Measurements from ENCODE around the gene FAR1.

Gene FAR1

DNA sequence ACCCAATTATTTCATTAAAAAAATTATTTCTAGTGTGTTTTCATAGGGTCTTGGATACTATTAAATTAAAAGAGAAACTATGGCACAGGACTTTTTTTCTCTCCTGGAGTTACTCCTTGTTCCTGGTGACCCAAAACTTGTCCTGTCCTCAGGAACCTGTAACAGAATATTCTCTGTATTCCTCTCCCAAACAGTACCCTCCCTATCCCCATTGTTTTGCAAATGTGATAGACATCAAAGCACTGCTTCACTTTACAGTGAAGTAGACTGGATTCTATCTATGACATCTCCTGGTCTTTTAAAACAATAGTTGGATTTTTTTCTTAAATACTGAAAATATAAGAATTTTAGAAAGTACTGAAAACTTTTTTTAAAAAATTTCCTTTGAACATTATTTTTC lies 37.2 kb downstream of the FAR1 start:
- Histone ChIP-seq H3K79me2 (ENCODE audit: insufficient read depth, low read length) (no peaks in the 10 kb centered on the region), H3K9me2 (replicated peaks; ENCODE audit: insufficient read depth, low read length) (no peaks in the 10 kb centered on the region), H3F3A (ENCODE audit: insufficient read depth) (peaks cover 4% of the 10 kb centered on the region; the same call in 1 of the 2 replicates), H4K20me1 (ENCODE audit: low read depth, low read length) (peaks cover 15% of the 10 kb centered on the region), H3K9me3 (ENCODE audit: insufficient read depth, low read length) (no peaks in the 10 kb centered on the region), H3K4me2 (ENCODE audit: low read depth, low read length, poor library complexity, severe bottlenecking) (no peak overlapping the region), H3K4me3 (ENCODE audit: insufficient read depth, low read length, poor library complexity, severe bottlenecking) (no peak overlapping the region), H3K36me3 (ENCODE audit: low read length) (peaks cover 65% of the 10 kb centered on the region), H3K9ac (ENCODE audit: low read length) (no peak overlapping the region), H3K27ac (ENCODE audit: low read depth, low read length) (no peak overlapping the region), H2AFZ (ENCODE audit: low read depth, low read length, severe bottlenecking) (no peak overlapping the region), H3K27me3 (ENCODE audit: low read length) (no peaks in the 10 kb centered on the region)
- TF ChIP-seq EZH2phosphoT487 (conservative IDR thresholded peaks at IDR 0.05; ENCODE audit: low read length), result no peak
- TF ChIP-seq, protein P1, sequence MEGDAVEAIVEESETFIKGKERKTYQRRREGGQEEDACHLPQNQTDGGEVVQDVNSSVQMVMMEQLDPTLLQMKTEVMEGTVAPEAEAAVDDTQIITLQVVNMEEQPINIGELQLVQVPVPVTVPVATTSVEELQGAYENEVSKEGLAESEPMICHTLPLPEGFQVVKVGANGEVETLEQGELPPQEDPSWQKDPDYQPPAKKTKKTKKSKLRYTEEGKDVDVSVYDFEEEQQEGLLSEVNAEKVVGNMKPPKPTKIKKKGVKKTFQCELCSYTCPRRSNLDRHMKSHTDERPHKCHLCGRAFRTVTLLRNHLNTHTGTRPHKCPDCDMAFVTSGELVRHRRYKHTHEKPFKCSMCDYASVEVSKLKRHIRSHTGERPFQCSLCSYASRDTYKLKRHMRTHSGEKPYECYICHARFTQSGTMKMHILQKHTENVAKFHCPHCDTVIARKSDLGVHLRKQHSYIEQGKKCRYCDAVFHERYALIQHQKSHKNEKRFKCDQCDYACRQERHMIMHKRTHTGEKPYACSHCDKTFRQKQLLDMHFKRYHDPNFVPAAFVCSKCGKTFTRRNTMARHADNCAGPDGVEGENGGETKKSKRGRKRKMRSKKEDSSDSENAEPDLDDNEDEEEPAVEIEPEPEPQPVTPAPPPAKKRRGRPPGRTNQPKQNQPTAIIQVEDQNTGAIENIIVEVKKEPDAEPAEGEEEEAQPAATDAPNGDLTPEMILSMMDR (IDR thresholded peaks at IDR 0.05; ENCODE audit: insufficient read depth, low read length, poor library complexity, severe bottlenecking), result no peak

DNA sequence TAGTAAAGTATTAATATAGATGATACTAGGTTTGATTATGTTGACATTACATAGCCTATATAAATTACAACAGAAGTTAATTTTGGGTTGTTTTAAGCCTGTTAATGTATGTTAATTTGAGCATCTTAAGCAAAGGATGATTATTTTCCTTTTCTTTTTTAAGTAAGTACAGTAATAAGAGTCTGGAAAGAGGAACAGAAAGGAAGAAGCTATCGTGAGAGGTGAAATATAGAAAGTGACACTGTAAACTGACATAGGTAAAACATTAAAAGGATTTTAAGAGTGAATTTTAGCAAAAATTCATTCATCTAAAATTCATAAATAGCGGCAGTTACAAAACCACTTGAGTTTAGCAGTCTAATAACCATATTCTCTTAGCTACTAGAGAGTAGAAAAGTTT lies 45.5 kb downstream of the FAR1 start:
- no peaks in the 10 kb centered on the region for H3F3A ChIP-seq (ENCODE audit: insufficient read depth)
- no peaks in the 10 kb centered on the region for H3K27me3 ChIP-seq (ENCODE audit: low read length)
- no peak overlapping the region for H3K4me3 ChIP-seq (ENCODE audit: insufficient read depth, low read length, poor library complexity, severe bottlenecking)
- peaks cover 61% of the 10 kb centered on the region for H3K36me3 ChIP-seq (ENCODE audit: low read length)
- no peak overlapping the region for H3K4me2 ChIP-seq (ENCODE audit: low read depth, low read length, poor library complexity, severe bottlenecking)
- H3K9me3 ChIP-seq (ENCODE audit: insufficient read depth, low read length), result no peaks in the 10 kb centered on the region
- no peaks in the 10 kb centered on the region for H3K9me2 ChIP-seq (replicated peaks; ENCODE audit: insufficient read depth, low read length)
- no peak overlapping the region for H3K27ac ChIP-seq (ENCODE audit: low read depth, low read length)
- no peak overlapping the region for H3K9ac ChIP-seq (ENCODE audit: low read length)
- H3K79me2 ChIP-seq (ENCODE audit: insufficient read depth, low read length), result no peaks in the 10 kb centered on the region
- no peaks in the 10 kb centered on the region for H4K20me1 ChIP-seq (ENCODE audit: low read depth, low read length)
- no peak overlapping the region for H2AFZ ChIP-seq (ENCODE audit: low read depth, low read length, severe bottlenecking)
- TF ChIP-seq, protein P1 (IDR thresholded peaks at IDR 0.05; ENCODE audit: insufficient read depth, low read length, poor library complexity, severe bottlenecking), result no peak
- TF ChIP-seq EZH2phosphoT487 (conservative IDR thresholded peaks at IDR 0.05; ENCODE audit: low read length), result no peak

DNA sequence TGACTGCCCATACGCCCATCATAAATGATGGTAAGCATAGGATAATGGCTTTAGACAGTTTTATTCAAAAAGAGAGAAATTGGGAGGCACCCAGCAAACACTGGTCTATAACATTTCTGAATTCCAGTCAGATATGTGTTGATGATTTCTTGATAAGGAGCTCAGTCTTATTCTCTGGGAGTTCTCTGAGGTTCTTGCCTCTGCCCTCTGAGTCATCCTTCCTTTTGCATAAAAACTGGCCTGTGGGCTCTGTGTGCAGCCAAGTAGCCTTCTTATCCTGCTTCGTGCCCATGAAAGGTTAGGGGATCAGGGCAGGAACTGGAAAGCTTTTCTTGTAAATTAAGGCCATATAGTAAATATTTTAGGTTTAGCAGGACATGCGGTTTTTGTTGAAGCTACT lies 48.9 kb downstream of the FAR1 start:
- H2AFZ ChIP-seq (ENCODE audit: low read depth, low read length, severe bottlenecking), result no peak overlapping the region
- H3K36me3 ChIP-seq (ENCODE audit: low read length), result peaks cover 46% of the 10 kb centered on the region
- H3K9me2 ChIP-seq (replicated peaks; ENCODE audit: insufficient read depth, low read length), result no peaks in the 10 kb centered on the region
- no peaks in the 10 kb centered on the region for H4K20me1 ChIP-seq (ENCODE audit: low read depth, low read length)
- H3K4me2 ChIP-seq (ENCODE audit: low read depth, low read length, poor library complexity, severe bottlenecking), result no peak overlapping the region
- H3K9ac ChIP-seq (ENCODE audit: low read length), result no peak overlapping the region
- H3K27me3 ChIP-seq (ENCODE audit: low read length), result no peaks in the 10 kb centered on the region
- no peak overlapping the region for H3K4me3 ChIP-seq (ENCODE audit: insufficient read depth, low read length, poor library complexity, severe bottlenecking)
- H3K27ac ChIP-seq (ENCODE audit: low read depth, low read length), result no peak overlapping the region
- H3F3A ChIP-seq (ENCODE audit: insufficient read depth), result no peaks in the 10 kb centered on the region
- H3K79me2 ChIP-seq (ENCODE audit: insufficient read depth, low read length), result no peaks in the 10 kb centered on the region
- TF ChIP-seq EZH2phosphoT487 (conservative IDR thresholded peaks at IDR 0.05; ENCODE audit: low read length), result no peak
- TF ChIP-seq, protein P1 (IDR thresholded peaks at IDR 0.05; ENCODE audit: insufficient read depth, low read length, poor library complexity, severe bottlenecking), result no peak
- no peaks in the 10 kb centered on the region for H3K9me3 ChIP-seq (ENCODE audit: insufficient read depth, low read length)
